SK-N-MC (cell line): ENCODE results near the gene NUP133.

Source experiments
- EZH2 ChIP-seq: fragments of 200-600 bp; sonication (generic); IDR thresholded peaks from one replicate; pipeline ENCODE4 v1.6.1; 2017; ENCODE audit warnings: antibody characterized with exemption
- POLR2AphosphoS5 ChIP-seq: IDR thresholded peaks from 2 replicates; pipeline ENCODE4 v1.6.1; 2012; ENCODE audit warnings: mild to moderate bottlenecking, low read depth, low read length, borderline replicate concordance

- no peak for TF ChIP-seq EZH2
- no peak for TF ChIP-seq POLR2AphosphoS5
These were observed 1.5 kb downstream of the NUP133 start for GRCh38 chr1:229506633-229507032.
